ENCODE measurements around the gene KCTD2.
"Not testable (repeated sequence)": the region's sequence is repeated elsewhere in the genome, so short reads cannot be mapped to it uniquely, and the experiment has no call there.

Gene KCTD2

GRCh38 chr17:75019710-75020109 is 27.3 kb upstream of the KCTD2 start:
- DNase-seq (ENCODE audit: low read depth in 2 of 2, low spot score in 1 of 2) = no peak

- DNase-seq (ENCODE audit: low read depth in 2 of 2, low spot score in 1 of 2) = no peak
Measured at GRCh38 chr17:75020331-75021110, 26.5 kb upstream of the KCTD2 start.

GRCh38 chr17:75024686-75025397 is 22.2 kb upstream of the KCTD2 start:
- DNase-seq (ENCODE audit: low read depth in 2 of 2, low spot score in 1 of 2) = no peak

GRCh38 chr17:75025398-75025734 is 21.7 kb upstream of the KCTD2 start:
- not testable (repeated sequence) for DNase-seq (ENCODE audit: low read depth in 2 of 2, low spot score in 1 of 2)

- DNase-seq (ENCODE audit: low read depth in 2 of 2, low spot score in 1 of 2) = not testable (repeated sequence)
Measured at GRCh38 chr17:75026650-75027049, 20.4 kb upstream of the KCTD2 start.

DNA sequence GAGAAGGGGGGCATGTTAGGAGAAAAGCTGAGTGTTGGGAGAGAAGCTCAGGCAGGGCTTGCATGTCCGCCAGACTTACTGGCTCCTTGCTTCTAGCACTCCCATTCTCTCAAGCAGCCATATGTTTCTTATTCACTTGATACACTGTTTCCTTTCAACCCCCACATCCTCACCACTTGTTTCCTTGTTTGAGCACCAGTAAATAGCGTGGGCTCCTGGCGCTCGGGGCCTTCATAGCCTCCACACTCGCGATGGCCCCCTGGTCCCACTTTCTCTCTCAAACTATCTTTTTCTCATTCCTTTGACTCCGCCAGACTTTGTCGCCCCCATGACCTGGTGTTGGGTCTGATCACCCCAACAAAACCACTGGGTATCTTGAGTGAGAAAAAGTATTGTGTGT is 16.9 kb upstream of the KCTD2 start:
- no peak for DNase-seq (ENCODE audit: low read depth in 2 of 2, low spot score in 1 of 2)

DNA sequence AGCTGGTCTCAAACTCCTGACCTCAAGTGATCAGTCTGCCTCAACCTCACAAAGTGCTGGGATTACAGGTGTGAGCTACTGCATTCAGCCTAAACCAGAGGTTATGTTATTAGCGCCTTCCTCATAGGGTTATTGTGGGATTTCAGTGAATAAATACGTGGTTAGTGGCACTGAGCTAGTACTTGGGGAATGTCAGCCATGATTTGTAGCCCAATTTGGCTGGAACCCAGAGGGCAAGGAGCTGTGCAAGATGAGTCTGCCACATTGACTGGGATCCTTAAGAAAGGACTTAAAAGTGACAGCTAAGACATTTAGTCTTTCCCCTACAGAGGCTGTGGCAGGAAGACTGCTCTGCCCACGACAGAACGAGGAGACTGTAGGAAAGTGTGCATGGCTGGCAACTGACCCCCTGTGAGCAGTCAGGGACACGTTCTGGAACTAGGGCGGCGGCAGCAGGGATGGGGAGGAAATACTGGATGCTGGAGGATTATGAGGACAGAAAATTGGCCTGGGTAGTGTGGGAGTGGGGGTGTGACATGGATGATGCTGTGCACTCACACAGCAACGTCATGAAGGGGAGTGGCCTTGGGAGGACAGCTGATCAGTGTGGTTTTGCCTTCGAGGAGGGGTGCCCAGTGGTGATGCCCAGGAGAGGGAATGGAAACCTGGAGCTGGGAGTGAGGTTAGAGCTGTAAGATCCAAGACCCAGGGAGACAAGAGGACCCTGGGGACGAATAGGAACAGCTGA is 14.9 kb upstream of the KCTD2 start:
- DNase-seq (ENCODE audit: low read depth in 2 of 2, low spot score in 1 of 2) = no peak

DNA sequence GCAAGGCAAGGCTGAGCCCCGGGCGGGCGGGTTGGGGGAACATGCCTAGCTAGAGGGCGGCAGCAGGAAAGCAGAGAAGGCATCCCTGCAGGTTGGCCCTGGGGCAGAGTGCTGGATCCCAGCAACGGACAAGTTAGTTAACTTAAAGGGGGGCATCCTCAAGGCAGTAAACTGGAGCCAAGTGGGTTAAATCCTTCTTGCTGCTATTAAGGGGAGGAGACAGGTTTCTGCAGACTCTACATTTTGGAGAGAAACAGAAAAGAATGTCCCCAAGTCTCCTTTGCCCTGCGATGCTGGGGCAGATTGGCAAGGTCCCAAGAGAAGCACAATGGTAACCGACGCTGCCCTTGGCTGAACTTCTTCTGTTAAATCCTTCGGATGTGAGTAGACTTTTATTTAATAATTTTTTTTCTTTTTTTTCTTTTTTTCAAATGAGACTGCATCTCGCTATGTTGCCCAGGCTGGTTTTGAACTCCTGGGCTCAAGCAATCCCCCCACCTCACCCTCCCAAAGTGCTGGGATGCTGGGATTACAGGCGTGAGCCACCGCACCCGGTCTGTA is 14.2 kb upstream of the KCTD2 start:
- no peak for DNase-seq (ENCODE audit: low read depth in 2 of 2, low spot score in 1 of 2)

- DNase-seq (ENCODE audit: low read depth in 2 of 2, low spot score in 1 of 2) = peak; percentile 59 to 71
Measured at GRCh38 chr17:75033346-75034235, 13.4 kb upstream of the KCTD2 start.

DNA sequence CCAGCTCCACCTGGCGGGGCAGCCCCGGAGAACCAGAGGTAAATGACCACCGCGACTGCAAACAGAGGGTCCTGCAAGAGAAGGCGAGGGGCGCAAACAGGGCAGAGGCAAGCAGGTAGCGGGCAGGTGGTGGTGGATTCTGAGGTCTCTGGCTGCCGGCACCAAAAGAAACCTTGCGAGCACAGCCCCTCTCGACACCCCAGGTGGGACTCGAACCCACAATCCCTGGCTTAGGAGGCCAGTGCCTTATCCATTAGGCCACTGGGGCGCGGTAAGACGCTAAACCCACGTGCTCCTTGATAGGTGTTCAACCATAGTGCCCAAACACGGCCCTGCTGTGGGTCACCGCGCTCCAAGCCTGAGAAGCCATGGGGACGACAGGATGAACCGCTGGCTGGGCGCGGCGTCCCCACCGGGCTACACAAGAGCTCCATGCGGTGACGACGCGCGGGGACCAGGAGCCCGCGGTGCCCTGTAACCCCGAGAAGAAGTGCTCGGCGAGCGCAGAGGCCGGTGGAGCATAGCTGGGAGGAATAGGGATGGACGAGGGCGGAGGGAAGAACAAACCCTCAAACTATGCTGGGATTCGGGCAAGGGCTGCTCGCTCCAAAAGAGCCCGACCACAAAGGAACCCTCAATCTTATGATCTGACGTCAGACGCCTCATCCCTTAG is 12.7 kb upstream of the KCTD2 start:
- peak; percentile 57 for DNase-seq (ENCODE audit: low read depth in 2 of 2, low spot score in 1 of 2)

DNA sequence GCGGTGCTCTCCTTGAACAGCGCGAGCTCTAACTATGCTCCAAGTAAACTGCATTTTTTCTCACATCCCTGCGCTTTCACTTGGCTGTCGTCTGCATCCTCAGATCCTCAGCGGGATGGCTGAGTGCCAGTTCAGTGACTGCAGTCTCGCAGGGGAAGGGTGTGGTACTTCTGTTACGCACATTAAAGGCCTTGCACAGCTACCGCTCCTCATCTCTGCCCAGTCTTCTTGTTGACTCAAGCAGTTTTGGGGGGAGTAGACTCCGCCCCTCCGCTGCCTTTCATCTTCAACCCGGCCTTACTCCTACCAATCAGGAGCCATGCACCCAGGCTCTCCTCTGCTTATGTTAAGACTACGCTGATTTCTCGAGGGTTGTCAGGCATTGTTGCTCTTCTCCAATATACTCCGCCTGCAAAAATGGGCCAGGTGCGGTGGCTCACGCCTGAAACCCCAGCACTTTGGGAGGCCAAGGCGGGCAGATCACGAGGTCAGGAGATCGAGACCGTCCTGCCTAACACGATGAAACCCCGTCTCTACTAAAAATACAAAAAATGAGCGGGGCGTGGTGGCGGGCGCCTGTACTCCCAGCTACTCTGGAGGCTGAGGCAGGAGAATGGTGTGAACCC is 10.3 kb upstream of the KCTD2 start:
- DNase-seq (ENCODE audit: low read depth in 2 of 2, low spot score in 1 of 2) = peak; percentile 50 to 72

GRCh38 chr17:75039238-75039637 is 7.8 kb upstream of the KCTD2 start:
- no peak for DNase-seq (ENCODE audit: low read depth in 2 of 2, low spot score in 1 of 2)

DNA sequence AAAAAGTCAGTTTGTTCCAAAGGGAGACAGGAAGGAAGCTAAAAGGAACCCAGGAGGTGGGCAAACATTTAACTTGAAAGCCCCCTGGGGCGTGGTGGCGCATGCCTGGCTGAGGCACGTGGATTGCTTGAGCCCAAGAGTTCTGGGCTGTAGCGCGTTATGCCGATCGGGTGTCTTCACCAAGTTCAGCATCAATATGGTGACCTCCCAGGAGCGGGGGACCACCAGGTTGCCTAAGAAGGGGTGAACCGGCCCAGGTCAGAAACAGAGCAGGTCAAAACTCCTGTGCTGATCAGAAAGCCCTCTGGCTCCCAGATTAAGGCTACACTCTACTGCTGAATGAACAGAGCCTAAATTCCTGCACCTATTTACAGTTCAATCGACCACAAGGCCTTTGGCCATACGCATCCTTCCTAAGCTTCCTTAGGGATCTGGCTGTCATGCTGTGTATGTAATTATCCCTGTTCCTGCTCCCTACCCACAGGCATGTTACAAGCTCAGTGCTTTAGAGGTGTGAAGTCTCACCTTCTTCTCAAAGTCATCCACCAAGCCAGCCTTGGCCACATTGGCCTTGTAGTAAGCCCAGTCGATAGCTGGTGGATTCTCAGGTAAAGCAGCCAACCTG is 5.3 kb upstream of the KCTD2 start:
- no peak for DNase-seq (ENCODE audit: low read depth in 2 of 2, low spot score in 1 of 2)

DNA sequence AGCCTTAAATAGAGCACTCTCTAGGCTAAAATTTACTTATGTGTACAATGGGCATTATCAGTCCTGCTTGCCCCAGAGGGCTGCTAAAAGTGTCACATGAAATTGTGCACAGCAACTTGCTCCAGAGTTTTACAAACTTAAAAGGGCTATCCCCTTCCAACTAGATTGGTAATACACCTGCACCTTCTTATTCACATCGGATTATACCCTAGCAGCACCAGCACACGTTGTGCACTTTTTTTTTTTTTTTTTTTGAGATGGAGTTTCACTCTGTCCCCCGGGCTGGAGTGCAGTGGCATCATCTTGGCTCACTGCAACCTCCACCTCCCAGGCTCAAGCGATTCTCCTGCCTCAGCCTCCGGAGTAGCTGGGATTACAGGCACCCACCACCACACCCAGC is 3.2 kb upstream of the KCTD2 start:
- DNase-seq (ENCODE audit: low read depth in 2 of 2, low spot score in 1 of 2) = not testable (repeated sequence)

DNA sequence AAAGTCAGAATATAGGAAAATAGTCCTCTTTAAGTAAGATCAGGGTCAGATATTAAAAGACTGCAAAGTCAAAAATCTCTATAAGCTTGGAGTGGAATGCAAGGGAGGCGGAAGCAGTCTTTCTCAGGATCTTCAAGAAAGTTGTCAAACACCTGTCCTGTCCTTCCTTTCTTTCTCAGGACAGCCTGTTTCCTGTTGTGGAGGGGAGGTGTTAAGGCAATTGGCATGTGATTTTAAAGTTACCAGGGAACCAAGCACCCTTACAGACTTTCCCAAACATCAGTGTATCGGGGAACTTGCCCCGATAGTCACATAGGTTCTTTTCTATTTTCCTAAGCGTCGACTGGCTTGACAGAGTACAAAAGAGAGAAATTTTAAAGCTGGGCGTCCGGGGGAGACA is 2.3 kb upstream of the KCTD2 start:
- no peak for DNase-seq (ENCODE audit: low read depth in 2 of 2, low spot score in 1 of 2)

GRCh38 chr17:75045946-75046406 is 1.0 kb upstream of the KCTD2 start:
- not testable (repeated sequence) for DNase-seq (ENCODE audit: low read depth in 2 of 2, low spot score in 1 of 2)

DNA sequence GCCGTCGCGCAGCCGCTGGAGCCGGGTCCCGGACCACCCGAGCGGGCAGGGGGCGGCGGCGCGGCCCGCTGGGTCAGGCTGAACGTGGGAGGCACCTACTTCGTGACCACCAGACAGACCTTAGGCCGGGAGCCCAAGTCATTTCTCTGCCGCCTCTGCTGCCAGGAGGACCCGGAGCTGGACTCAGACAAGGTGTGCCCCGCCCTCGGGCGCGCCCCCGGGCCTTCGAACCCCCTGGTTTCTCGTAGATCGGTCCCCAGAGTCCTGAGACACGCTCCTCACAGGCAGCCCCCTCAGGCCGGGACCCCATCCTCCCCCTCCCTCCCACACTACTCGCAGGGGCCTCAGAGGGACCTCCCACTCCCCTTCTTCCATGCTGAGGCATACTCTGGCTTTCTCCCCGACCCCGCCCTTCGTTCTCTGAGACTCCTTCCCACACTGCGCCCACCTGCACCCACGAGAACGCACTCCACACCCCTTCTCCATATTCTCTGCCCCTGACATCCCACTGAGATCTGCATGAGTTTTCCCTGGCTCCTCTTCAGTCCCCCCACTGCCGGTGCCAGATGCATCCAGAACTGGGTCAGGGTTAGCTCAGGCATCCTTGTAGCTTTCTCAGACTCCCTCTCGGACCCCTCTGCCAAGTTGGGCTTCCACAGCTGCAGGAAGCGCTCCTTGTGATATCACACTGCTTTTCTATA is 523 bp downstream of the KCTD2 start:
- DNase-seq (ENCODE audit: low read depth in 2 of 2, low spot score in 1 of 2) = no peak

GRCh38 chr17:75048249-75048878 is 1.3 kb downstream of the KCTD2 start:
- DNase-seq (ENCODE audit: low read depth in 2 of 2, low spot score in 1 of 2) = no peak

Data from stimulated activated CD8-positive, alpha-beta memory T cell treated with anti-CD3 and anti-CD28 coated beads, Interleukin-4, amount 100 ng/mL, for 1 hour (primary cell).